ENCODE data around the gene RWDD2A.

RWDD2A gene

DNA sequence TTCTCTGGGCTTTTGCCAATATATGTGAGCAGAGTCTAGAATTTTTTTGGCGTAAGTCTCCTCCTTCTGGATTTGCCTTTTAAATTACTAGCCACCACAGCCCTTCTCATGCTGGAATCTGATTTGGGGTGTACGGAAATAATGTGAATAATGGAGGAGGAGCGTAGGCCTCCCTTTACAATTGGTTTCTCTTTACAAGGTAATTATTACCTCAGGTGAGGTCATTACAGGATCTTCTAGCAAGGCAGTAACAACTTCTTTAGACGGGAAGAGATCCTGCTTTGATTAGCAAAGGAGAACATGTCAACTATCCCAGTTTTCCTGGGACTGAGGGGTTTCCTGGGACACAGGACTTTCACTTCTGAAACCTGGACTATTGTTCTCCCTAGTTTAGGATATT, 8.9 kb downstream of the RWDD2A start:
- TF ChIP-seq POLR2AphosphoS5 (IDR thresholded peaks at IDR 0.05; ENCODE audit: low read depth, low read length) (no peak), FOXP2 (optimal IDR thresholded peaks at IDR 0.05; ENCODE audit: borderline replicate concordance, extremely low read depth, extremely low read length, insufficient read depth) (no peak), SIN3A (IDR thresholded peaks at IDR 0.05; ENCODE audit: borderline replicate concordance, insufficient read depth, low read length) (no peak), TAF1 (IDR thresholded peaks at IDR 0.05; ENCODE audit: borderline replicate concordance, insufficient read depth, low read length) (no peak)
- TF ChIP-seq, protein P1, sequence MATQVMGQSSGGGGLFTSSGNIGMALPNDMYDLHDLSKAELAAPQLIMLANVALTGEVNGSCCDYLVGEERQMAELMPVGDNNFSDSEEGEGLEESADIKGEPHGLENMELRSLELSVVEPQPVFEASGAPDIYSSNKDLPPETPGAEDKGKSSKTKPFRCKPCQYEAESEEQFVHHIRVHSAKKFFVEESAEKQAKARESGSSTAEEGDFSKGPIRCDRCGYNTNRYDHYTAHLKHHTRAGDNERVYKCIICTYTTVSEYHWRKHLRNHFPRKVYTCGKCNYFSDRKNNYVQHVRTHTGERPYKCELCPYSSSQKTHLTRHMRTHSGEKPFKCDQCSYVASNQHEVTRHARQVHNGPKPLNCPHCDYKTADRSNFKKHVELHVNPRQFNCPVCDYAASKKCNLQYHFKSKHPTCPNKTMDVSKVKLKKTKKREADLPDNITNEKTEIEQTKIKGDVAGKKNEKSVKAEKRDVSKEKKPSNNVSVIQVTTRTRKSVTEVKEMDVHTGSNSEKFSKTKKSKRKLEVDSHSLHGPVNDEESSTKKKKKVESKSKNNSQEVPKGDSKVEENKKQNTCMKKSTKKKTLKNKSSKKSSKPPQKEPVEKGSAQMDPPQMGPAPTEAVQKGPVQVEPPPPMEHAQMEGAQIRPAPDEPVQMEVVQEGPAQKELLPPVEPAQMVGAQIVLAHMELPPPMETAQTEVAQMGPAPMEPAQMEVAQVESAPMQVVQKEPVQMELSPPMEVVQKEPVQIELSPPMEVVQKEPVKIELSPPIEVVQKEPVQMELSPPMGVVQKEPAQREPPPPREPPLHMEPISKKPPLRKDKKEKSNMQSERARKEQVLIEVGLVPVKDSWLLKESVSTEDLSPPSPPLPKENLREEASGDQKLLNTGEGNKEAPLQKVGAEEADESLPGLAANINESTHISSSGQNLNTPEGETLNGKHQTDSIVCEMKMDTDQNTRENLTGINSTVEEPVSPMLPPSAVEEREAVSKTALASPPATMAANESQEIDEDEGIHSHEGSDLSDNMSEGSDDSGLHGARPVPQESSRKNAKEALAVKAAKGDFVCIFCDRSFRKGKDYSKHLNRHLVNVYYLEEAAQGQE (IDR thresholded peaks at IDR 0.05; ENCODE audit: insufficient read depth in 1 of 2, low read depth in 2 of 2, low read length in 2 of 2) = no peak

- TF ChIP-seq, protein P1 (IDR thresholded peaks at IDR 0.05; ENCODE audit: insufficient read depth in 1 of 2, low read depth in 2 of 2, low read length in 2 of 2) = no peak
Observed at GRCh38 chr6:83215131-83216047, 22.2 kb downstream of the RWDD2A start.

GRCh38 chr6:83216806-83217205, 23.6 kb downstream of the RWDD2A start:
- TF ChIP-seq POLR2AphosphoS5 (IDR thresholded peaks at IDR 0.05; ENCODE audit: low read depth, low read length) = no peak
- no peak for TF ChIP-seq FOXP2 (optimal IDR thresholded peaks at IDR 0.05; ENCODE audit: borderline replicate concordance, extremely low read depth, extremely low read length, insufficient read depth)
- TF ChIP-seq, protein P1 (IDR thresholded peaks at IDR 0.05; ENCODE audit: insufficient read depth in 1 of 2, low read depth in 2 of 2, low read length in 2 of 2) = no peak
- no peak for TF ChIP-seq SIN3A (IDR thresholded peaks at IDR 0.05; ENCODE audit: borderline replicate concordance, insufficient read depth, low read length)
- TF ChIP-seq TAF1 (IDR thresholded peaks at IDR 0.05; ENCODE audit: borderline replicate concordance, insufficient read depth, low read length) = no peak

DNA sequence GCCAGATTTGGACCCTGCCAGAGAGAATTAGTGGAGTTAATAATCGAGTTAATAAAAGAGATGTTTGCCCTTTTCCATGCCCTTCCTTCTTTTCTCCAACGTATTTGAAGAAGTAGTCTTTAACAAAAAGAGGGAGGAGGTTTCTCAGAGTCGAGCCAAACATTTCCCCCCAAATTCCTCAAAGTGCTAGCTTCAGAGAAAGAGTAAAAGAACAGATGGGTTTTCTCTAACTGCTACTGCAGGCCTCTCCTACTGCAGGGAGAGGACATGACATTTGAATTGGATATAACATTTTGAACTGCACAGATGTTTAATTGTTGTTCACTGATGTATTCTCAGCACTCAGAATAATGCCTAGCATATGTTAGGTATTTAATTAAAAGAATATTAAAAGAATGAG, 25.5 kb downstream of the RWDD2A start:
- TF ChIP-seq POLR2AphosphoS5 (IDR thresholded peaks at IDR 0.05; ENCODE audit: low read depth, low read length) = no peak
- no peak for TF ChIP-seq SIN3A (IDR thresholded peaks at IDR 0.05; ENCODE audit: borderline replicate concordance, insufficient read depth, low read length)
- TF ChIP-seq TAF1 (IDR thresholded peaks at IDR 0.05; ENCODE audit: borderline replicate concordance, insufficient read depth, low read length) = no peak
- TF ChIP-seq, protein P1 (IDR thresholded peaks at IDR 0.05; ENCODE audit: insufficient read depth in 1 of 2, low read depth in 2 of 2, low read length in 2 of 2) = no peak
- no peak for TF ChIP-seq FOXP2 (optimal IDR thresholded peaks at IDR 0.05; ENCODE audit: borderline replicate concordance, extremely low read depth, extremely low read length, insufficient read depth)
